AG20443 (cell line): ENCODE data around the gene TET3.
"Not testable (repeated sequence)": the region's sequence is repeated elsewhere in the genome, so short reads cannot be mapped to it uniquely, and the experiment has no call there.

ENCODE experiments used
- DNase-seq: peaks from one replicate; pipeline ENCODE4 v3.0.0; 2012; ENCODE audit warnings: low spot score, mixed read lengths

The TET3 gene

GRCh38 chr2:73984203-73984921 is at the start of gene TET3:
TSS of gene TET3 (plus strand) at chr2:73984910. CDS start at chr2:73986404, 1,494 bp downstream.
- DNase-seq: peak; percentile 63

GRCh38 chr2:73935641-73936040 is 49.1 kb upstream of the TET3 start:
- no peak for DNase-seq

- DNase-seq: no peak
Measured at GRCh38 chr2:73937103-73937885, 47.4 kb upstream of the TET3 start.

GRCh38 chr2:73937899-73938298 is 46.8 kb upstream of the TET3 start:
- DNase-seq: no peak

- peak; percentile 59 for DNase-seq
Measured at GRCh38 chr2:73938718-73939352, 45.9 kb upstream of the TET3 start.

GRCh38 chr2:73939419-73939818 is 45.3 kb upstream of the TET3 start:
- DNase-seq: peak; percentile 59

- DNase-seq: not testable (repeated sequence)
Measured at GRCh38 chr2:73940066-73940465, 44.6 kb upstream of the TET3 start.

GRCh38 chr2:73942664-73943063 is 42.0 kb upstream of the TET3 start:
- DNase-seq: no peak

GRCh38 chr2:73944714-73945113 is 40.0 kb upstream of the TET3 start:
- no peak for DNase-seq

- no peak for DNase-seq
Measured at GRCh38 chr2:73946215-73946614, 38.5 kb upstream of the TET3 start.

- no peak for DNase-seq
Measured at GRCh38 chr2:73946666-73947065, 38.0 kb upstream of the TET3 start.

GRCh38 chr2:73947412-73948018 is 37.2 kb upstream of the TET3 start:
- DNase-seq: no peak

- no peak for DNase-seq
Measured at GRCh38 chr2:73949802-73950201, 34.9 kb upstream of the TET3 start.

GRCh38 chr2:73952499-73953446 is 31.9 kb upstream of the TET3 start:
- DNase-seq: peak; percentile 50

GRCh38 chr2:73956218-73956865 is 28.4 kb upstream of the TET3 start:
- no peak for DNase-seq

GRCh38 chr2:73961274-73961673 is 23.4 kb upstream of the TET3 start:
- DNase-seq: no peak

GRCh38 chr2:73961823-73962615 is 22.7 kb upstream of the TET3 start:
- DNase-seq: no peak

- no peak for DNase-seq
Measured at GRCh38 chr2:73962798-73963197, 21.9 kb upstream of the TET3 start.

- DNase-seq: no peak
Measured at GRCh38 chr2:73963385-73964120, 21.2 kb upstream of the TET3 start.
